Glomerular endothelial cell (primary cell): ENCODE measurements around the gene DENND5A. TPM values are rescaled to one million over a fixed set of nuclear protein-coding genes. Genes with fewer than 3 reads are reported as not detected.
"Not testable (repeated sequence)": the region's sequence is repeated elsewhere in the genome, so short reads cannot be mapped to it uniquely, and the experiment has no call there.

Experiments
- DNase-seq: peaks from one replicate; pipeline ENCODE4 v3.0.0-alpha.2; 2011; ENCODE audit warnings: low read depth, low spot score; ENCODE audit errors: extremely low read depth
- total RNA-seq: library from RNA; depleted of rRNA; stranded (reverse); fragments of >200 nt; gene quantifications from 2 replicates; pipeline ENCODE4 v1.2.3, GENCODE V29; 2015

Gene DENND5A
- total RNA-seq, 1 donor from 2014 or later: 121 TPM

DNA sequence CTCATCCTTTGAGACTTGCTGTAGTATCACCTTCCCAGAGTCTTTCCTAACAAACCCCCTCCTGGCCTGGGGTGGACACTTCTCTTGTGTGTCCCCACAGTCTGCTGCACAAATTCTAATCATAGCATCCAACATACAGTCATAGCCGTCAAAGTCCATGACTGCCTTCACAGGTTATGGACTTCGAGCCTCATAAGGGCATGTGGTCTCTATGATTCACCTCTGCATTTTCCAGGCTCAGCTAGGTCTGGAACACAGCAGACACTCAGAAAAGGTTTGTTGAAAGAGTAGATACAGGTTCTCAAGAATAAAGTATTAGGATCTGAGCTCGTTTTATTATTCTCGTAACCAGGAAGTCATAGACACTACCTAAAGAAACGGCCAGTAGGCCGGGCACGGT is 160.6 kb downstream of the DENND5A start:
- DNase-seq: no peak

DNA sequence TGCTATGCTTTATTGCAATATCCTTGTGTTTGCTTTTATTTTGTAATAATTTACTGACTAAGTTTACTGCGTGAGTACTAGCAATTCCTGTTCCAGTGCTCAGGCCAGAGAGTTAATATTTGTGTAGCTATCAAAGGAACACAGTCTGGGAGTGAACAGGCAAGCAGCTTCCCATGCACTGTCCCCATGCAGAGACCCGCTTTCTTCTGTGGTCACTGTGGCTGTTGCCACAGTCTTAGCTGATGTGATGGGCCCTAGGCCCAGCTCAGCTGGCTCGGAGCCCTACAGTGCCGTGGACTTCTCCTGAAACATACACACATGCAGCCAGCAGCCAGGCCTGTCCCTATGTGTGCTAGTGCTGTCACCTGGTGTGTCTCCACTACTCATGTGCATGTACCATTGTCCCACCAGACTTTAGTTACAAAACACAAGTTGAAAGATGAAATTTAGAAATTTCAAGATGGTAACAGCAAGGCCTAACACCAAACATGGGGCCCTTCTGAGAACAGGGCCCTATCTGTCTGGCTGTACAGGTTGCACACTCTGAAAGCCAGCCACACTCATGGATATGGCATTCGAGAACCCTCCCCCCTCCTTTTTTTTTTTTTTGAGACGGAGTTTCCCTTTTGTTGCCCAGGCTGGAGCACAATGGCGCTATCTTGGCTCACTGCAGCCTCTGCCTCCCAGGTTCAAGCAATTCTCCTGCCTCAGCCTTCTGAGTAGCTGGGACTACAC is 161.4 kb downstream of the DENND5A start:
- no peak for DNase-seq

DNA sequence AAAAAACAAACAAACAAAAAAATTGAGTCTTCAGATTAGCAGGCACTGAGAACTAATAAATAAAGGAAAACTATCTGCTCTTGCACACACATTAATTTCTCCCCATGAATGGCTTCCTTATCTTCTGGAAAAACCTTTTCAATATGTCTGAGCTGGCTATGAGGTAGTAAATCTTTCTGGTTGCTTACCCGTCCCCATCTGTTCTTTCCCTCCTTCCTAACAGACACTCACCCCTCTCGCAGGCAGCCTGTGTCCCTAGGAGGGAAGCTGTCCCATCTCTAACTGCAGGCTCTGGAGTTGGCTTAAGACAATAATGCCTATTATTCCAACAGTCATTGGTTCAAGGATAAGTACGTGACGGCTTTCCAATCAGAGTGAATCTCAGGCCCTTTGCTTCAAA is 165.5 kb downstream of the DENND5A start:
- DNase-seq: no peak

DNA sequence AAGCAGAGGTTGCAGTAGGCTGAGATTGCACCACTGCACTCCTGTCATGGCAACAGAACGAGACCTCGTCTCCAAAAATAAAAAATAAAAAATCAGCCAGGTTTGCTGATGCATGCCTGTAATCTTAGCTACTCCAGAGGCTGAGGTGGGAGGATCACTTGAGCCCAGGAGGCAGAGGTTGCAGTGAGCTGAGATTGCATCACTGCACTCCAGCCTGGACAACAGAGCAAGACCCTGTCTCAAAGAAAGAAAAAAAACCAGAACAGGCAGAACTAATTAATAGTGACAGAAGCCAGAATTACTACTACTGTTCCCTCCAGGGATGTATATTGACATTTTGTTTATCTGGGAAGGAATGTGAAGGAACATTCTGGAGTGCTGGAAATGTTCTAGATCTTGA is 166.7 kb downstream of the DENND5A start:
- DNase-seq: not testable (repeated sequence)

DNA sequence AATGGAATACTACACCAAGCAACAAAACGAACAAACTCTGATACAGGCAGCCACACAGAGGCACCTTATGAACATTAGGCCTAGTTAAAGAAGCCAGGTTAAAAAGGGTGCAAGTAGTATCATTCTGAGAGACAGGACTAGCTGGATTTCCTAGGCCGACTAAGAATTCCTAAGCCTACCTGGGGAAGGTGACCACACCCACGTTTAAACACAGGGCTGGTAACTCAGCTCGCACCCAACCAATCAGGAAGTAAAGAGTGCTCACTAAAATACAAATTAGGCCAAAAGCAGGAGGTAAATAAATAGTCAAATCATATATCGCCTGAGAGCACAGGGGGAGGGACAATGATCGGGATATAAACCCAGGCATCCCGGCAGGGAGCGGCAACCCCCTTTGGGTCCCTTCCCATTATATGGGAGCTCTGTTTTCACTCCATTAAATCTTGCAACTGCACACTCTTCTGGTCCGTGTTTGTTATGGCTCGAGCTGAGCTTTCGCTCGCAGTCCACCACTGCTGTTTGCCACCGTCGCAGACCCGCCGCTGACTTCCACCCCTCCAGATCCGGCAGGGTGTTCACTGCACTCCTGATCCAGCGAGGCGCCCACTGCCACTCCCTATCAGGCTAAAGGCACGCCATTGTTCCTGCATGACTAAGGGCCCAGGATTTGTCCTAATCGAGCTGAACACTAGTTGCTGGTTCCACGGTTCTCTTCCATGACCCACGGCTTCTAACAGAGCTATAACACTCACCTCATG is 167.8 kb downstream of the DENND5A start:
- DNase-seq: not testable (repeated sequence)

DNA sequence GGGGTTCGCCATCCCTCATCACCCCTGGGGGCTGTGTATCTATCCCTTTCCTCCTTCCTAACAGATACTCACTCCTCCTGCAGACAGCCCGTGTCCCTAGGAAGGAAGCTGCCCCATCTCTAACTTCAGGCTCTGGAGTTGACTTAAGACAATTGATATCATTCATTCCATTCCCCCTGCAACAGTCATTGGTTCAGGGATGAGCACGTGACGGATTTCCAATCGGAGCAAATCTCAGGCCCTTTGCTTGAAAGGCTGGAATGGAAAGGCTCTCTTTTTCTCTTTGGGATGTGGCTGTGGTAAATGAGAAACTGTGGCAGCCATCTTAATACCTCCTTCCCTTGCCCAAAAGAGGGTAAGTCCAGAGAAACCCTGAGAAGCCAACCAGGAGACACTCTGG is 168.7 kb downstream of the DENND5A start:
- no peak for DNase-seq

DNA sequence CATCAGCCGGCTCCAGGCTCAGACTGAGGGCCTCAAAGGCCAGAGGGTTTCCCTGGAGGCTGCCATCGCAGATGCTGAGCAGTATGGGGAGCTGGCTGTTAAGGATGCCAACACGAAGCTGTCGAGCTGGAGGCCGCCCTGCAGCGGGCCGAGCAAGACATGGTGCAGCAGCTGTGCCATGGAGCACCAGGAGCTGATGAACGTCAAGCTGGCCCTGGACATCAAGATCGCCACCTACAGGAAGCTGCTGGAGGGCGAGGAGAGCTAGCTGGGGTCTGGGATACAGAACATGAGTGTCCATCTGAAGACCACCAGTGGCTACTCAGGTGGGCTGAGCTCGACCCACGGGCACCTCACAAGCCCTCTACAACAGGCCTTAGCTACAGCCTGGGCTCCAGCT is 169.7 kb downstream of the DENND5A start:
- no peak for DNase-seq

DNA sequence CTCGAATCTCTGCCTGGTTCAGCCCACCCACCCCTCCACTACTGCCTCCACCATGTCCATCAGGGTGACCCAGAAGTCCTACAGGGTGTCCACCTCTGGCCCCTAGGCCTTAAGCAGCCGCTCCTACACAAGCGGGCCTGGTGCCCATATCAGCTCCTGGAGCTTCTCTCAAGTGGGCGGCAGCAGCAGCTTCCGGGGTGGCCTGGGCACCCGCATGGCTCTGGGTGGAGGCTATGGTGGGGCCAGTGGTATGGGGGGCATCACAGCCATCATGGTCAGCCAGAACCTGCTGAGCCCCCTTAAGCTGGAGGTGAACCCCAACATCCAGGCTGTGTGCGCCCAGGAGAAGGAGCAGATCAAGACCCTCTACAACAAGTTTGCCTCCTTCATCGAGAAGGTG is 170.7 kb downstream of the DENND5A start:
- no peak for DNase-seq

DNA sequence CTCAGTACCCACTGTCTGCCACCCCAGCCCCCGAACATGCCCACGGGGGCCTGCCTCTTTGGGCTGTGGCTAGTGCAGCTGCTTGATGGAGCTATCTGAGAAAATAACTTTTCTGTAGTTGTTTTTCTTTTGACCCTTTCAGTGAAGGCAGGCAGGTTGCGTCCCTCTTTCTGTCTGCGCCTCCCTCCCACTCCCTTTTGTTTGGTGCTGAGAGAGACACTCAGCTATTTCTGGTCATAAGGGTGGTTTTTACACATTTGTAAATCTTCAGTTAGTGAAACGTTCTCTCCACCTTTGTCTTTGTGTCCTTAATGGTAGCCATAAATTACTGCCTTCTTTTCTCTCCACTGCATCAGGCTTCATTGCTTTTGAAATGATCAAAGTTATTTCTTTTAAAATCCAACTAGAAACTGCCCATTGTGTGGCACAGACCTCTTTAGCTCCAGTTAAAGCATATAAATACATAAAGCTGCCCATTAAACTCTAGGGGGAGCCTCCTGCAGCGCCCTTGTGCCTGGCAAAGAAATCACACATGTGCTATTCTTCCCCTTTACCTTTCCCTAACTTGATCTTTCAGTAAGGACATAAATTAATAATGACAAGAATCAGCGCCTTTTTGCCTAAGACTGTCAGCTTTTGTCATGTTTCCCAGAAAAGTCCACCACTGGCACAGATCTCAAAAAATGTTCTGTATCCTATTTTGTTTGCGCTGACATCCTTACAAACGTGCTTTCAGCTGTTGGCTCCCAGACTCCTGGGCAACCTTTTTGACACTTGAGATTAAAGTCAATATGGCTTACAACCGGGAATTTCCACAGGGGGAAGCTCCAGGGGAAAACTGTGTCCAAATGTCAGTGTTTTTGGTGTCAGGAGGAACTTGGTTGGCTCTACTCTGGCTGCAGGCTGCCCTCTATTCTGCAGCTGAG is 172.0 kb downstream of the DENND5A start:
- DNase-seq: no peak

DNA sequence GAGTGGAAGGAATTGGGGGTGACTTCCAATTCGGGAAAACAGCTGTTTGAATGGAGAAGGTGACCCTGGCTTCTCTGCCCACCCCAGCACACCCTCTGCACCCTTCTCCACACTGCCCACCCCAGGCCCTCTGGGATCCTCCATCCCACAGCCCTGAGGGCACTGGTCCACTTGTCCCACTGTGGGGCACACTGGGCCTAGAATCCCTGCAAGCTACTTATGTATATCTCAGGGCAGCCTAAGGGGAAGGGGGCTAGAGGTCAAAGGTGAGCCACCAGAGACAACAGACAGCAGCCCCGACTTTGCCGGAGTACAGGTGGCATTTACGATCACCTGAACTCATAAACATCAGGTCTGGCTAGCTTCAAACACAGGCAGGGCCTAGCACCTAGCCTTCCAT is 173.1 kb downstream of the DENND5A start:
- DNase-seq: no peak

DNA sequence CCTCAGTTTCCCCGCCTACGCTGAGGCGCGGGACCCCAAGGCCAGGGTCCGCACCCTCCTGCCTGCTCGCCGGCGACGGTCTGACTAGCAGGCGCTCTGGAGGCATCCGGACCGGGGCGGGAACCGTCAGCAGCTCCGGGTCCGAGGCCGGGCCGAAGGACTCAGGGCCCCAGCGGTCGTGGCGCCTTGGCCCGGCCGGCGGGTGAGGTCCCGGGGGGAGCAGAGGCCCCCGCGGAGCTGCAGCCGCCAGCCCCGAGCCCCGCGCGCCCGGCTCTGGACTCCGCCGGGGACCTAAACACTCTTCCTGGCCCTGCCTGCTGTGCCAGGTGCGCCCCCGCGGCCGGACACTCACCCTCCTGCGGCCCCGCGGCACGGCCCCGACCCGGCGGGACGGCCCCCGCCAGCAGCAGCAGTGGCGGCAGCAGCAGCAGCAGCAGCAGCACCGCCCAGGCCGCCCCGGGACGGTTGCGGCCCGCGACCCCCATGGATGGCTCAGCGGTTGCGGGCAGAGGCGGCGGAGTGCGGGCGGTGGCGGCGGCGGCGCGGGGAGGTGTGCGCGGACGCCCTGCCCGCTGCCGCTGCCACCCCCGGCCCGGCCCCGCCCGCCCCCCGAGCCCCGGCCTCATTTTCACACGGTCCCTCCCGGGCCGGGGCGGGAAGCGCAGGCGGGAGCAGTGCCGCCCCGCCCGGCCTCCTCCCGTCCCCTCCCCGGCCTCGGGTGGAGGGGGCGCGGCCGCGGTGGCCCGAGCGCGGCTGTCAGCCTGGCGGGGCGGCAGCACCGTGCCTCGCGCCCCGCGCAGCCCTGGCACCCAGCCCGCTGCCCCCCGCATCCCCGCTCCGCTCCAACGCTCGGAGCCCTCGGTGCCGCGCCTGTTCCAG is 173.9 kb downstream of the DENND5A start, which contains the start of gene SCUBE2:
TSS of gene SCUBE2 (minus strand) at position 556 of the 879 bp plus-strand sequence. CDS start at position 485, 71 bp downstream.
- no peak for DNase-seq

DNA sequence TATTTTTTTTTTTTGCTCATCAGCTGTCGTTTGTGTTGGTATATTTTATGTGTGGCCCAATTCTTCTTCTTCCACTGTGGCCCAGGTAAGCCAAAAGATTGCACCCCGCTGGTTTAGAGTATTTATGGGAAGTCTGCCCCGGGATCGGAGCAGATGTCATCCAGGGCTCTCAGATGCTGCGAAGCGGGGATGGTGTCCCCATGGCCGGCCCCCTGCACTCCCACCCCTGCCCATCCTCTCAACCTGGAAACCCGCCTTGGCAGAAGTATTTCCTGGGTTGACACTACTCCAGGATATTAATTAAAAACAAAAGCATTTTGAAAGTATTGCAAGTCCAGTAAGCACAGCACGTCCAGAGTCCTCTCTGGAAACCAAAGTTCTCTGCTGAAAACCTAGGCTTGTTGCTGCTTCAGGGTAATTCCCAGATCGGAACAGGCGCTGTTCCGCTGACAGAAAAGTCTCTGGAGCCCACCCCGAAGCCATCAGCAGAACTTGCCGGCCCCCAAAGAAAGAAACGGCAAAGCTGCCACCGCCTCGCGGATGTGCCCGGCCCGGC is 174.6 kb downstream of the DENND5A start:
- no peak for DNase-seq

DNA sequence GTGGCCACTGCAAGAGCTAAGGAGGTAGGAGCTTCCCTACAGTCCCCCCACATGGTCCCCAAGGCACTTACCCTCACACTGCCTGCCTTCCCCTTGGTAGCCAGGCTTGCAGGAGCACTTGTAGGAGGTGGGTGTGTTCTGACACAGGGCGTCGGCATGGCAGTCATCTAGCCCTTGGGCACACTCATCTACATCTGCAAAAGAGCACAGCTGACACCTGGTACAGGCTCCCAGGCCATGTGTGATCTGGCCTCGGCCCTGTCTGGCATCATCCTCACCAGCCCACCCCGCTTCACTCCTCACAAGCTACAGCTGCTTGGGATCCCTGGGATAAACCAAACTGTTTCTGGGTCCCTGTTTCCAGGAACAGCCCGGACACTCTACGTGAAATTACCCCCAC is 175.5 kb downstream of the DENND5A start:
- no peak for DNase-seq

DNA sequence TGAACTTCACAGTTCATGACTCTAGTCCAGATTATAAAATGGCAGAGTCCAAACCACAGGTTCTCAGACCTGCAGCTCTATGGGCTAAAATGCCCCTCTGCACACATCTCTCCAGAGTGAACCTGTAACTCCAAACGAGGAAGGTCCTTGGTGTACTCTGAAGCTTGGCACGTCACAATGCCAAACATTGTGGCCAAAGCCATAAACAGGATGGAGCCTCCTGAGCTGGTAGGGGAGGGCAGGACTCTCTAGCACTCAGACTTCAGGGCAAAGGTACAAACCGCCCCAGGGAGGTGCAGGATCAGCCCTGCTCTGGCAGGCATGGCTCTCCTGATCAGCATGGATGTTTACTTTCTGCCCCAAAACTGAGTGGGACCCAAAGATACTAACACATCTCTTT is 176.1 kb downstream of the DENND5A start:
- no peak for DNase-seq

Other genes with a start within 250 kb of the DENND5A start
- gene SCUBE2, start 173.8 kb downstream of the DENND5A start, total RNA-seq: 0.76 and 1.7 TPM in 2 replicates
- 28.1 and 31.7 TPM in 2 replicates for gene TMEM41B, start 49.2 kb upstream of the DENND5A start, total RNA-seq
- 88.3 and 97.7 TPM in 2 replicates for gene IPO7, start 119.3 kb upstream of the DENND5A start, total RNA-seq
- 18.3 and 24.5 TPM in 2 replicates for gene ZNF143, start 195.7 kb upstream of the DENND5A start, total RNA-seq